Glutamatergic neuron (in vitro differentiated cells): ENCODE results near the gene TTLL9. TPM values are rescaled to one million over a fixed set of nuclear protein-coding genes. Genes with fewer than 3 reads are reported as not detected.

Experiments
- DNase-seq: peaks from one replicate; pipeline ENCODE4 v3.0.0; 2022
- H3K27ac Mint-ChIP-seq: one replicate; pipeline ENCODE4 v1.8.0; 2020; ENCODE audit warnings: mild to moderate bottlenecking, mixed read lengths, inconsistent platforms; ENCODE audit not compliant: unreplicated experiment
- H3K27me3 Mint-ChIP-seq: one replicate; pipeline ENCODE4 v1.8.0; 2020; ENCODE audit warnings: mild to moderate bottlenecking, moderate library complexity, mixed read lengths, inconsistent platforms; ENCODE audit not compliant: unreplicated experiment
- H3K36me3 Mint-ChIP-seq: one replicate; pipeline ENCODE4 v1.8.0; 2020; ENCODE audit warnings: mild to moderate bottlenecking, mixed read lengths, inconsistent platforms; ENCODE audit not compliant: unreplicated experiment
- H3K4me1 Mint-ChIP-seq: one replicate; pipeline ENCODE4 v1.8.0; 2020; ENCODE audit warnings: mild to moderate bottlenecking, low read depth, mixed read lengths, inconsistent platforms; ENCODE audit not compliant: unreplicated experiment
- H3K4me3 Mint-ChIP-seq: one replicate; pipeline ENCODE4 v1.8.0; 2020; ENCODE audit warnings: mild to moderate bottlenecking, mixed read lengths, inconsistent platforms; ENCODE audit not compliant: unreplicated experiment
- H3K9me3 Mint-ChIP-seq: one replicate; pipeline ENCODE4 v1.8.0; 2020; ENCODE audit warnings: mild to moderate bottlenecking, moderate library complexity, mixed read lengths, inconsistent platforms; ENCODE audit not compliant: unreplicated experiment
- CTCF ChIP-seq: fragments of 200-600 bp; sonication (generic); IDR thresholded peaks from one replicate; pipeline ENCODE4 v1.5.0; 2021; ENCODE audit not compliant: partially characterized antibody, unreplicated experiment
- total RNA-seq: library from RNA; stranded (reverse); fragmentation: NEBNext Ultra II Directional; extraction: Animal tissue kit (Norgen Biotek cat#: 25700); gene quantifications from one replicate; pipeline ENCODE4 v1.2.1, GENCODE V29; 2021; ENCODE audit not compliant: unreplicated experiment

The TTLL9 gene
- total RNA-seq, 1 donor from 2014 or later = 1.5 TPM

DNA sequence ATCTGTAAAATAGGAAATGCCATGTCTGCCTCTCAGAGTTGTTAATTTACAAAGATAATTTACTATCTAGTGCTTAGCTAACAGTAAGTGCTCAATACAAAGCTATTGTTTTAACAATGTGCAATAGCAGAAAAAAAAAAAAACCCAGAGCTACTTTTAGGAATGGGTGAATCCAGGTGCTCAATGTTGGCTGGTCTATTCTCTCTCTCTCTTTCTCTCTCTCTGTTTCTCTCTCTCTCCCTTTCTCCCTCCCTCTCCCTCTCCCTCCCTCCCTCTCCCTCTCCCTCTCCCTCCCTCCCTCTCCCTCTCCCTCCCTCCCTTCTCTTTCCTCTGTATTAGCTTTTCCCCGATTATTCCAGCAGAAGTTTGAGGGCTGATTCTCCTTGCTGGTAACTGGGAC is 67.4 kb downstream of the TTLL9 start:
- Mint-ChIP-seq H3K36me3 (no peaks in the 10 kb centered on the region), H3K27me3 (peaks cover 9% of the 10 kb centered on the region), H3K4me1 (no peaks in the 10 kb centered on the region), H3K9me3 (peaks cover 4% of the 10 kb centered on the region), H3K27ac (no peak overlapping the region), H3K4me3 (no peak overlapping the region)
- DNase-seq = no peak
- TF ChIP-seq CTCF = no peak

DNA sequence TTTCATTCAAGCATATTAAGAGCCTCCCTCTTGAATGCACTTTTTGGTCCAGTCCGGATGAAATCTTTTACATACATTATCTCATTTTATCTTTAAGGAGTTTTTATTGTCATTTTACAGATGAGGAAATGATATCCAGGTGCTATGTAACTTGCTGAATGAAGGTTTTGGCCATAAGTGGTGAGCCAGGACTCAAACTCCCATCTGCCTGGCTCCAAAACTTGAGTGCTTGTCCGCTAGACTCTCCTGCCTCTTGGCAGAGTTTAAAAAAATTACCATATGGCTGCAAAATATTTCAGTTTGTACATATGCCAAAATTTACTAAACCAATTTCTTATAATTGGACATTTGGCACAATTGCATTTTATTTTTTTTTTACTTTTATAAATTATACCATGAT is 69.2 kb downstream of the TTLL9 start:
- Mint-ChIP-seq H3K4me1 (no peaks in the 10 kb centered on the region), H3K4me3 (no peak overlapping the region), H3K9me3 (peaks cover 4% of the 10 kb centered on the region), H3K36me3 (no peaks in the 10 kb centered on the region), H3K27me3 (peaks cover 9% of the 10 kb centered on the region), H3K27ac (no peak overlapping the region)
- no peak for TF ChIP-seq CTCF
- DNase-seq = no peak

GRCh38 chr20:31943052-31943471 is 72.6 kb downstream of the TTLL9 start:
- no peak overlapping the region for H3K4me3 Mint-ChIP-seq
- no peaks in the 10 kb centered on the region for H3K9me3 Mint-ChIP-seq
- DNase-seq = no peak
- peaks cover 7% of the 10 kb centered on the region for H3K36me3 Mint-ChIP-seq
- no peak overlapping the region for H3K27ac Mint-ChIP-seq
- no peaks in the 10 kb centered on the region for H3K27me3 Mint-ChIP-seq
- no peak for TF ChIP-seq CTCF
- no peaks in the 10 kb centered on the region for H3K4me1 Mint-ChIP-seq

DNA sequence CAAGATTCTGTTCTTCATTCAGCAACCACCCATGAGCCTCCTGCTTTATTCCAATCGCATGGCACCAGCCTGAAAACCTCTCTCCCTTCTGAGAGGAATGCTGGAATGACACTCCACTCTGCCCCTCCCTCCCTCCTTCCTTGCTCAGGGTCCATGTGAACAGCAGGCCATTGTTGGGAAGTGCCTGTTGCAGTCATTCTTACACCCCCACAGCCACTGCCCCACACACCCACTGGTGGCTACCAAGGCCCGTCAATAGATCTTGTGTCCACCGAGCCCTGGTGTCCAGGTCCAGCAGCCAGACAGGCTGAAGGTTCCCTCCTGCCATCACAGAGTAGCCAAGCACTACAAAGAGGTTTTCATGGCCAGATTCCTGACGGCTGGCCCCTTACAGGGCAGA is 74.9 kb downstream of the TTLL9 start:
- no peak for TF ChIP-seq CTCF

GRCh38 chr20:31945785-31946184 is 75.4 kb downstream of the TTLL9 start:
- Mint-ChIP-seq H3K4me1 (peaks cover 16% of the 10 kb centered on the region), H3K27ac (no peak overlapping the region), H3K4me3 (no peak overlapping the region), H3K27me3 (peaks cover 6% of the 10 kb centered on the region), H3K9me3 (peaks cover 6% of the 10 kb centered on the region), H3K36me3 (peaks cover 17% of the 10 kb centered on the region)
- no peak for TF ChIP-seq CTCF
- peak; percentile 6 for DNase-seq

More for the DNA sequence above, 74.9 kb downstream of the TTLL9 start:
- H3K9me3 Mint-ChIP-seq = peaks cover 6% of the 10 kb centered on the region
- peak; percentile 15 for DNase-seq
- peaks cover 17% of the 10 kb centered on the region for H3K36me3 Mint-ChIP-seq
- H3K4me3 Mint-ChIP-seq = no peak overlapping the region
- peaks cover 13% of the 10 kb centered on the region for H3K4me1 Mint-ChIP-seq
- peaks cover 6% of the 10 kb centered on the region for H3K27me3 Mint-ChIP-seq
- no peak overlapping the region for H3K27ac Mint-ChIP-seq
